EL (cell line): ENCODE results near the gene AREL1.

Source experiments
- DNase-seq: peaks from one replicate; pipeline ENCODE4 v3.0.0-alpha.2; 2016

Gene AREL1

DNA sequence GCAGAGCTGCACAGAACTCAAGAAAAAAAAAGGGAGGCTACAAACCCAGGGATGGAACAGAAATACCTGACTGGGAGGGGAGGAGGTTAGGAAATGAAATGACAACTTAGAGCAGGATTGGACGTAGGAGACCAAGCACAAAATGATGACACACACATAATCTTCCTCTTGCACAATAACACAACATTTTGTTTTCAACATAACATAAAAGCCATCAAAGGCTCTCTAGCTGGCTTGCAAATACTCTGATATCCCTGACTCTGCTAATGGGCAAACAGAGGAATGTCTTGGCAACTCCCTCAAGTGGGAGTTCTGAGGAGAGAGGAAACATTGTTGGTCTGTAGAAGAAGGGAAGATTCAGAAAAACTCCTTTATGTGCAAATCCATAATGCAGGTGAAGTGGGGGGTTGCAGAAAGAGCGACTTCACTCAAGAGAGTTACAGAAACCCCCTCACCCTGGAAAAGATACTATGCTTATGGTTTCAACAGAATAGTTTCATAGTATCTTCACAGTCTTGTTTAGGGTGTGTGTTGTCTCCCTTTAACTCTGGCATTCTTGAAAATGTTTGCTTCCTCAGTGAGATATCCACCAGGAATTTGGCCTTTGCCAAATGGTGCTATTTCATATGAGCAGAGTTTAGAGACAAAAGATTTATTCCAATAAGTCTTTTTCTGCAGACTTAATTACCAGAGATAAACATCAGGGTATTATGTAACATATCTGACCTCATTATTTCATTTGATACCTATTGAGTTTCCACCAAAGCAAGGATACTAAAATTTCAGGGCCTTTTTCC is 57.1 kb downstream of the AREL1 start:
- peak; percentile 74 for DNase-seq

DNA sequence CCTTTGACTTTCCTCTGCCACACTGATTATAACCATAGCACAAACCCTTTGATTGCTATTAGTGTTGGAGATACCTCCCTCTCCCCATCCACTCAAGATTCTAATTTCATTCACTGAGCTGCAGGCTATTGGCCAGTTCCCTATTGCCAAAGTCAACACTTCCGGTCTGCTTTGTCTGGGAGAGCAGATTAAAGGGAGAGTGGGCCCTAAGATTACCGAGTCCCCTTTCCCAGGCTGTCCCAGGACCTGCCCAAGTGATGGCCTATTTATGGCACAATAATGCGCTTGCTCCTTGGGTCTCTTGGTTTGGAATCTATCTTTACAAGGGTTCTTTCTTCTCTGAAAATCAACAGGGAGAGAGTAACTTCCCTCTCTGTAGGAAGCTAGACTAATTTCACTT is 57.9 kb downstream of the AREL1 start:
- no peak for DNase-seq

DNA sequence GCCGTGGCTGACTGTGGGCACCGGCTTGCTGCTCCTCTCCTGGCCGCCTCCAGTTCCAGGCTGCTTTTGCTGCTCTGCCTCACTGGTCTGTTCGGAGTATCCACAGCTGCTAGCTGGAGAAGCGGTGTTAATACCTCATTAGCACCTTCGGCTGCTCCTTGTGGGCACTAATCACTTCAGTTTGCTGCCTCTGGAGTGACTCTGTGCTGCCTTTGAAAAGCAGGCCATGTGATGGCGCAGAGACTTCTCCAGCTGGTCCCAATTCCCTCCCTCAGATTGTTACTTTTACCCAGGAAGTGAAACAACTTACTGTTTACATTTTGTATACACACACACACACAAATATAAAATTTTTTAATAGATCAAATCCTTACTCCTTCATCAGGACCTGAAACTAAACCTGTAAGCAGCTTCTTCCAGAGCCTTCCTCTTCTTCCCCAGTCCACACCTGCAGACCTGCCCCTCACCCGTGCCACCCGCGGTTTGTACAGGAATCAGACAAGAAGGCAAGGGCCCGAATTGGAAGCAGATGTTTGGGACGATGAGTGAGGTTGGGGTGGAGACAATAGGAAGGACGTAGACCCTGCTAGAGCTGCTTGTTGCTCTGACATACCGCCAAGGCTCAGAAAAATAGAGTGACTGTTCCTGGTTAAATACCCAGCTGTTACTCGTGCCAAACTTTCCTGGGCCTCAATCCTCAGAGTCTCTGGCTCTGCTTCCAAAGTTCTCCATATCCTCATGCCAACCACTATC is 59.3 kb downstream of the AREL1 start:
- no peak for DNase-seq

DNA sequence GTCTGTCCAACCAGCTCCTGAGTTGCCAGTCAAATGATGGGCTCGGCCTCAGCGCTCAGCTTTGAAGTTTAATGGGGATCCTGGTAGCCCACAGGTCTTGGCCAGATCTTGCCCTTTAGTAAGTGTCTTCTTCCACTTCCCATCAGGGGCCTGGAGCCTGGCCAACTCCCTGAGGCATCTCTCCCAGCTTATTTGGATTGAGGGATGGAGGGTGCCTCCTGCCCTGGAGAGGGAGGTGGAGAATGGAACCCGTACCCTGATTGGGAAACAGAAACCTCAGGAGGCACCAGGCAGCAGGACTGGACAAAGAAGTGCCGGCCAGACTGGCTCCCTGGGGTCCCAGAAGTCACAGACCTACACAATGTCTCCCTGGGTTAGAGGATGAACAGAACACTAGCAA is 60.3 kb downstream of the AREL1 start:
- peak; percentile 59 for DNase-seq

DNA sequence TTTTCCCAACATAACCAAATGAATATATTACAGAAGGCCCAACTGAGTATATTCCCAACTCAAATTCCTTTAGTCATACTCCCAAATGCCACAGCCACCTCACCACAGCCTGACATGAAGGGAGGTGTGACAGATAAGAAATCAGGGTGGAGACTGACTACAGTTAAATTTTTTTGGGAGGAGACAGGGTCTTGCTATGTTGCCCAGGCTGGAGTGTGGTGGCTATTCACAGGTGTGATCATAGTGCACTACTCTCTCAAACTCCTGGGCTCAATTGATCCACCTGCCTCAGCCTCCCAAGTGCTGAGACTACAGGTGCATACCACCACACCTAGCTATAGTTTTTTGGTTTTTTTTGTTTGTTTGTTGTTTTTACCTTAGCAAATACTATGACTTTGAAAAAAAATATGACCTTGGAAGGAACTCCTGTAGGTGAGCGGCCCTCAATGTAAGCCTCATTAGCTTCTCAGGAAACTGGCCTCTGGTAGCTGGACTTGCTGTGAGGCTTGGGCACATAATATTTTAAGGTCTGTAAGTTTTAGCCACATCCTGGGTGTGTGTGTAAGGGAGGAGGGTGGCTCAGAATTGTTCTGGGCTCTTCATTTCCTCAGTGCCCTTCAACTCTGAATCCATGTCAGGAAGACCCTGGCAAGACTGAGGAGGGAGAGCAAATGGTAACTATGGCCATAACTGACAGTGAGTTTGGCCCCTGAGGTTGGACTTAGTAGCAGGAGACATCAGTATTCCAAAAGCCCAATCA is 61.8 kb downstream of the AREL1 start:
- DNase-seq, result no peak

DNA sequence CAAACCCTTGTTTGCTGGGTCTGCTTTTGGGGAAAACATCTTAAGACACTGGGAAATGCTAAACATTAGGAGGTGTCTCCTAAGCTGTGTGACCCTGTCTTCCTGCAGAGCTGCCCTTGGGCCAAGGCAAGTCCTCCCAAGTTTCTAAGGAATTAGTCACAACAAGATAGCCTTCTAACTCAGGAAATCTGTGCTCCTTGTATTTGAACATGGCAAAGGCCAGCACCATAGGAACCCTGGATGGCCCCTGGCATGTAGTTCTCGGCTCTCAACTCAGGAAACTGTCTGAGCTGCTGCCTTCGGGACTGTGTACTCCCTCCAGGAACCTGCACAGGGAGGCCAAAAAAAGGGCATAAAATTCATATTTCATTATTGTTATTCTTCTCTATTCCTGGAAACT is 63.2 kb downstream of the AREL1 start:
- peak; percentile 74 for DNase-seq

DNA sequence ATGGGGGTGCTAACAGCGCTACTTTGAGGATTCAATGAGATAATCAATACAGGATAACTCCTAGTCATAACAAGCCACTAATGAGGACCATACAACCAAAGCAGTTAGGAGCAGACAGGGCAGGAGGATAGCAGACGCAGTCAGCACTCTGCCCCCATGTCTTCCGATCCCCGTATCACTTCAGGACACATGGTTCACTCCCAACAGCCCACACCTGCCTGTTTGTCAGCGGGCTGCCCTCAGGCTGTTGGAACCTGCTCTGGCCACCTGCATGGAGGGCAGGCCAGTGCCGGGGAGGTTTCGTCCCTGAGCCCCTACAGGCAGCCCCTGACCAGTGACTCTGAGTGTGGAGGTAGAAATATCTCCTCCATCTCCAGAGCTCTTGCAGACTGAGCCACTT is 63.7 kb downstream of the AREL1 start:
- no peak for DNase-seq

DNA sequence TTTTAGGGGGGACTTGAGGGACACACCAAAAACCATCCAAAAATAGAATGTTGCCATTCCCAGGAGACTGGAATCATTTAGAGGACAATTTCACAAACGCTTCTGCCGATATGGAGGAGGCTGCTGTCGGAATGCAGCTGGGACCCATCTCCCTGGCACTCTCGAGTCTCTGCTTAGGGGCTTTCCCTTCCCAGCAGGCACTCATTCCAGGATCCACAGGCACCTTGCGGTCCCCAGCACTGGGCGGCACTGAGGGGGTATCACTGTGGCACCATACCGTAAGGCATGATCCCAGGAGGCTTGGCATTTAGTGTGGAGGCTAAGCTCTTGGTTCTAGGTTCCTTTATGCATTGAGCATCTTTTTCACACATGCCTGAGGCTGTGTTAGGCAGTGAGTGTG is 64.3 kb downstream of the AREL1 start:
- no peak for DNase-seq

DNA sequence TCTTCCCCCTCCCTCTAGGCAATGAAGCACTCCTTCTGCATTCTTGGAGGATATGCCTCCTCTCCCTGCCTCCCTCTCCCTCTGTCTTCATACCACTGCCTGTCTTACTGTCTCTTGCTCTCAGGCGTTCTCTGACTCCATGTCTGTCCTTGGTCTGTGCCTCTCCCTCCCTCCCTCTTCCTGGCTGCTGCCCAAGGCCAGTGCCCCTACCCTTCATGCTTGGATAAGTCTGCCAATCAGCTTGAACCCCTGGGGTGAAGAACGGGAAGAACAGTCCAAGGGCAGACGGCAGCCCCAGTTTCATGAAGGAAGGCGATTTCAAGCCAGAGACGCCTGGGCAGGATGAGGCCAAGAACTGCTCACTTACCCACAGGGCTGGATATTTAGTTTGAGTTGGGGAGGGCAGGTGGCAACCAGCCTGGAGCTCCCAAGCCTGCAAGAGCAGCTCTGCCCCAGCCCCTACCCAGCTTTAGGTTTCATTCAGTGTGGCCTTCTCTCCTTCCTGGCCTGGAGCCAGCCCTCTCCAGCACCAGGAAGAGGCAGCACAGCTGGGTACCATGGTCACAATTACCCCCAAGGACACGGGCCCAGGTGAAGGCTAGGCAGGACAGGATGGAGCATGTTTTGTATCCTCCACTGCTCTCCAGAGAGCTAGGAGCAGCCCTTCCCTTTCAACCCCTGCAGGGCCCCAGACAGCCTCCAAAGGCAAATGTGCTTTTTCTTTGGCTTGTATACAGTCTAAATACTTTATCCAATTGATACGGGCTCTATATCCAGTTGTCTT is 65.0 kb downstream of the AREL1 start:
- DNase-seq, result peak; percentile 17

DNA sequence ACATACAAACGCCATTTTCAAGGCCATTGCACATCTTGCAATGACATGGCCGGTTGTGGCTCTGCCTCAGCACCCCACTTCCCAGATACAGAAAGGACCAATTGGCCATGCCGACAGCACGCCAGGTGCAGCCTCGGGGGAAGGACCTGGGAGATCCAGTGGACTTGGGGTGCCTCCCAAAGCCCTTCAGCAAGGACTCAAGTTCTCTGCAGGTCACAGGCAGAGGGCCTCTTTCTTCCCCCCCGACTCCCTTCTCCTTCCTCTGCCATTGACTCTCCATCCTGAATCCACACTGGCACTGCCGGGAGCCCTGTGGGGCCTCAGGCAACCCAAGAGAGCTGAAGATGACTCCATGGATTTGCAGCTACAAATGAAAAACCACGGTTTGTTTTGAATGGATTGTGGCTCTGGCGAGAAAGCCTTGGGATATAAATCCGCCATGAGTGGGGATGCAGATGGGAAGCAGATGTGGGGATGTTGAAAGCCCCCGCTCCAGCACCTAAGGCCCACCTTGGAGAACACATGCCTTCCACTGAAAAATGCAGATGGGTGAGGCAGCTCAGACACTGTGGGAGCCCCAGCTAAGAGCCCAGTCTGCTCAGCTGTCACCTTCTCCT is 65.7 kb downstream of the AREL1 start:
- peak; percentile 28 for DNase-seq

DNA sequence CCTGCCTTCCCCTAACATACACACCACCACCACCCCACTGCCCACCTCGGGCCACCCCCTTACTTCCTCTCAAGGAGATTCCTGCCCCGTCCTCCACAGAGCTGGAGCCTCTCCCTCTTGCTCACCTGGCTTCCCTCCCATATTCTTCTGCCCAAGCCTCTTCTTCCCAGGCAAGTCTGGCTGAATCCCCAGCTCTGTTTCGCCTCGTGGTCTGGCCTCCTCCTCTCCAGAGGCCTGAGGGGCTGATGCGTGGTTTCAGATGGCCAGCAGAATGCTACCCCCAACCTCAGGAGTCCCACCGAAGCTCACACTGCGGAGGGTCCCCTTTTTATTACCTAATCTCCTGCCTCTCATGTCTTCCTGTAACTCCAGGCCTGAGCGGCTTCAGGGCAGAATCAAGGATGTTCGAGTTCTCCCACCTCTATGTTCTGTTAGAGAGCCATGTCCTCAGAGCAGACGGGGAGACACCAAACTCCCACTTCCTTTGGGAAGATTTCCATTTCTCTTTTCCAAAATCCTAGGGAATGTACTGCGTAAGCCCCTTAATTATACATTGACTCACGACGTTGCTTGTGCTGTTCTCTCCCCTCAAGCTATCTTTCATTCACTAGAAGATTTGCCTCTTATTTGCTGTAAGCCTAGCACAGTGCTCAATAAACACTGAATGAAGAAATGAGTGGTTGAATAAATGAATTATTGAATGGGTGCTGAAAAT is 67.0 kb downstream of the AREL1 start:
- no peak for DNase-seq

DNA sequence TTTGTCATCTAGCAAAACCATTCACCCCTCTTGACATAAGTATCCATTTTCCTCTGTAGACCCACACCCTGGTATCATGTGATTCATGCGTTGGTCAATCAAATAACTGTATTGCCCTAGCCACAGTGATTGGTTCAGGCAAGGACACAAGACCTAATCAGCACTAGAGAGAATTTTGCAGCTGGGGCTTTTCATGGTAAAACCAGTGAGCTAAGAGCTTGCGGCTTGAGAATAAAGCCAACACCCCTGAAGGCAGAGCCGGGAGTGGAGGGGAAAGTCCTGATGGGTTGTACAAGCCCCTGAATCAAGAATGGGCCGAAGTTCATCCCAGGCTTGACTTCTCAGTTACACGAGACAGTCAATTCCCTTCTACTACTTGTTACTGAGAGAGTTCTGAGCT is 67.6 kb downstream of the AREL1 start:
- DNase-seq, result no peak

DNA sequence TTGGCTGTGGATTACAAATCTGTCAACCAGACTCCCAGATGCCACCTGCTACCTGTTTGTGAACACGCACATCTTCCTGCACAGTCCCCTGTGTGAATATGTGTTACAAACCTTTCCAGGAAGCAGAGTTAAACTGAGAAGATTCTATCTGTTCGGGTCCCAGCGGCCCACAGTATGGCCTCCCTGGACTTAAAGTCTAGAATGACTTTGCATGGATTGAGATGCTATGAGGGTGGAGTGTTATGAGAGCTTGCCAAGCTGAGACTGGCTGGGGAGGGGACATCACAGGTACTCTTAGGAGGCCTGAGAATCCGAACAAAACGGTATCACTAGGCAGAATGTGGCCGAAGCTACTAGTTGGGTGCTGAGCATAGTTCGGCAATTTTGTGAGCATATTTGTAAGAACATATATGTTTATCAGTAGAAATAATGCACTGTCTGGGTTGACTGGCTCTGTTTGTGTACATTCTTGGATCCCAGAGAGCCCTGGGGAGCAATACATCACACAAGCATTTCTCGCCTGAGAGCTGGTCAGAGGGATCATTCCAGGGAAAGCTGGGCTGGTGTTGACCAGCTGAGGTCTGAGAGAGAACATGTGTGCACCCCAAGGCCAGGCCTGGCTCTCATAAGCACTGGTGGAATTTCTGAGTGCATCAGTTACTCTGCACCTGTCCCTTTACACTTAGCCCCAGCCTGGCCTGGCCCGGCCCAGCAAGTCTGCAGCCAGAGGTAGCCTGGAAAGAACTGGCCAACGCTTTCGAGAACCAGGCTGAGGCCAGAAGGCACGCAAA is 71.1 kb downstream of the AREL1 start:
- DNase-seq, result no peak

DNA sequence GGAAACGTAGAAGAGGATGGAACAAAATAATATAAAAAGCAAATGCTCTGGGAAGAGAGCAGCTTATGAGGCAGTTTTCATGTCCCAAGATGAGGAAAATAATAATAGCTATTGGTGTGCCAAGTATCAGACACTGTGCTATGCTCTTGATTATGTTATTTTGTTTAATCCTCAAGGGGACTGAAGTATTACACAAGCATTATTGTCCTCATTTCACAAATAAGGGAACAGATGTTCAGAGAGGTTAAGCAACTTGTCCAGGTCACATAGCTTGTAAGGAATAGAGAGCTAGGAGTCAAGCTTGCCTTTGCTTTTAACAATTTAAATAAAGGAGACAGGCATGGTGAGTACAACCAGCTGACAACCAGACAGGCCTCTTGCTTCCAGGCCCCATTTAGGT is 73.9 kb downstream of the AREL1 start:
- no peak for DNase-seq

DNA sequence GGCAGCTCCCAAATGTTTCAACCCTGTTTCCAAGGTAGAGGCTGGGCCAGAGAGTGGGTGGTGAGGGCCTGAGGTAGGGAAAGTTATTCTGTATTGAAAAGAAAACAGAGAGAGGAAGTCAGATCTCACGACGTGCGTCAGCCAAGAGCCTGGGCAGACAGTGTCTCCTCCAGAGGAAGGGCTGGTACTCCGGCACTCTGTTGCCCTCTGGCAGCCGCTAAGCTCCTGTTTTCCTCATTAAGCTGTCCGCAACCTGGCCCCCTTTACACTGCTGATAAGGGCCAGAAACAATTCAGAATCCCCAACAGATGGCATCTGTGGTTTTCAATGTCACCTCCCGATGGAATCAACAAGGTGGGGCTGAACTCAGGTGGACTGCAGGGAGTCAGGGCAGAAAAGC is 74.8 kb downstream of the AREL1 start:
- DNase-seq, result no peak

DNA sequence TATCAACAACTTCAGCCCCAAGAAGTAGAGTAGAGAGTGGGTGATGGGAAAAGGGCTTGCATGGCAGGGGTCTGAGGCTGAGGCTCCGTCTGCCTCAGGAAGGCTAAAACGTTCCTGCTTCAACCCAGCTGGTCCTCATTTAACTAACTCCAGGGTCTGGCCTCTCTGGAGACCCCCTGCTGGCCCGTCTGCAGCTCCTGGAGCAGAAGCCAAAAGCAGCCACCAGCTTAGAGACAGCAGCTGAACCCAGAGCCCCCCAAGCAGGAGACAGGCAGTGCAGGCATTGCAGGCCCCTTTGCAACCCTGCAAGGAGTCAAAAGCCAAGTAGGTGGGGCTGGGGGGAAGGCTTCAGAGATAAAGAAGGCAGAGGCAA is 75.7 kb downstream of the AREL1 start:
- DNase-seq, result no peak

DNA sequence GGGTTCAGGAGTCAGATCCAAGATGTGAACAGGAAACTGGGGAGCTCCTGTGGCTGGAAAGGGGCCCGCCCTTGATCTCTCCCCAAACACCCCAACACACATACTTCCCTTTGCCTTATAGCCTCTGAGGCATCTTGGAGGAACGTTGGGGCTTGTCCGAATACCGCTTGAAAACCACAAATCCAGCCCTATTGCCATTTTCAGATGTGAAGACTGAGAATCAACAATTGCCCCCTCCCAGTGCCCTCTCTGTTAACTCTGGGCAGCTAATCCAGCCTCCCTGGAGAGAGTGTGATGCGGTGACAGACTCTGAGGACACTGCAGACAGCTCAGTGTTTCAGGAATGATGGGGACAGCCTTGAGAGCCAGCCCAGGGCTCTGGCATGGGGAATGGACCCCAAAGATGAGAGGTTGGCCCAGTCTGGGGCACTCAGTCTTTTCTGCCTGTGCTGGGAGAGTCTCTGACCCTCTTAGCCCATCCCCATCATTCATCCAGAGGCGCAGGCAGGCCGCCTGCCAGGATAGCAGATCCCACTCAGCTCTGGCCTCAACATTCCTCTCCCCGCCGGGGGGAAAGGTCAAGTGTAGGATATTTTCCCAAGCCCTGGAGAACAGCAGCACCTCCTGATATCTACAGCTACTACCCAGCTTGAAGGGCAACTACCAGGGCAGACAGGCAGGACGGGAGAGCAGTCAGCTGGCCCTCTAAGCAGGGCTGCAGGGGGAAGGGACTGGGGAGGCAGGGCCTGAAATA is 76.3 kb downstream of the AREL1 start:
- DNase-seq, result peak; percentile 65

DNA sequence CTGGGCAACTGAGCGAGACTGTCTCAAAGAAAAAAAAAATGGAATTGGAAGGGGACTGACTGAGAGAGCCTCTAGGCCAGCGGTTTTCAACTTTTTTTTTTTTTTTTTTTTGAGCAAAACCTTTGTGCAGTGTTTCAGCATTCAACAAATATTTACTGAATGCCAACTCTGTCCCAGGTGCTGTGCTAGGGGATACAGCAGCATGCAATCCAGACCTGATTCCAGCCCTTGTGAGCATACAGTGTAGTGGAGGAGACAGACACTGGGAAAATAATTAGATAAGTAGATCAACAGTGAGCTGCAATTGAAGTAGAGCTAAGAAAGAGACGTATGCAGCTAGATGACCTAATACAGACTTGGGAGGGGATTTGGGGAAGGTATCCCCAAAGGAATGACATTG is 77.0 kb downstream of the AREL1 start:
- DNase-seq, result no peak

DNA sequence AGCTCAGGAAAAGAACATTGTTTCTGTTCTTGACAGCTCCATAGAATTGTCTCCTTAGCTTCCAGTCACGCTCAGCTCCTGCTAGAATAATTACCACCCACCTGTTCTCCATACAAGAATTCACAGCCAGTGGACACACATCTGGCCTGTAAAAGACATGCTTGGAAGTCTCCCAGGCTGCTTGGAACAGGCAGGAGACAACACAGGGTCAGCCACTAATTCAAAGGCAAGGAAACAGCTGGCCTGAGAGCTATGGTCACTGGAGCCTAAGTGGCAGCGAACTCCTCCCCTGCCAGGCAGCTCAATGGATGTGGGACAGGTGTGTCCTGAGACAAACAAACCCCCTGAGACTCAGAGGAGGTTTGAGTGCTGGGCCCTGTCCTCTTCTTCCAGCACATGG is 77.9 kb downstream of the AREL1 start:
- DNase-seq, result no peak

DNA sequence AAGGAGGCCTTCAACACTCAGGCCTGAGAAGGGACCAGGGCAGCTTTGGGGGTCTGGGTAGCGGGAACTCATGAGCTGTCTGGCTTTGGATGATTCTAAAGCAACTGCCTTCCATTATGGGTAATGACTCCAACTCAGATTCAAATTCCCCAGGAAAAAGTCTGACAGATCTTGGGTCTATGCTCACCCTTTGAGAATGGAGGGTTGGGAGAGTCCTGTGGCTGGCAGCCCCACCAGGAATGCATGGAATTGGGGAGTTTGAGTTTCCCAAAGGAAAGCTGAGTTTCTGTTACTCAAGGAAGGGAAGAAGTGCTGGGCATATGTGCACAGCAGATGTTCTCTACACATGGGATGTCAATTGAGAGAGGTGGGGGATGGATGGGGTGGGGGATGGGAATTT is 78.4 kb downstream of the AREL1 start:
- DNase-seq, result peak; percentile 56
